Uterus (tissue), 4 donors: ENCODE measurements around the gene CTDSPL. TPM values are rescaled to one million over a fixed set of nuclear protein-coding genes. Genes with fewer than 3 reads are reported as not detected.

Source experiments
- DNase-seq, 2 donors: peaks; one replicate each; pipeline ENCODE4 v3.0.0-alpha.2; 2019 to 2020
- H3K27ac ChIP-seq, 2 donors: fragments of 200-600 bp; sonication (generic); 1 replicate in 1 of 2; 2 replicates in 1 of 2; pipeline ENCODE4 v1.5.1; 2016 to 2018
- H3K27me3 ChIP-seq, 2 donors: fragments of 200-600 bp; sonication (generic); one replicate each; pipeline ENCODE4 v1.5.1; 2018 to 2019; ENCODE audit warnings: control low read depth in 1 of 2
- H3K36me3 ChIP-seq, 2 donors: fragments of 200-600 bp; sonication (generic); one replicate each; pipeline ENCODE4 v1.5.1; 2019; ENCODE audit warnings: control low read depth in 1 of 2
- H3K4me1 ChIP-seq, 2 donors: fragments of 200-600 bp; sonication (generic); one replicate each; pipeline ENCODE4 v1.5.1; 2018 to 2019; ENCODE audit warnings: control low read depth in 1 of 2
- H3K4me3 ChIP-seq, 2 donors: fragments of 200-600 bp; sonication (generic); 1 replicate in 1 of 2; 2 replicates in 1 of 2; pipeline ENCODE4 v1.5.1; 2018 to 2019; ENCODE audit warnings: mild to moderate bottlenecking in 1 of 2
- H3K9me3 ChIP-seq, 2 donors: fragments of 200-600 bp; sonication (generic); one replicate each; pipeline ENCODE4 v1.5.1; 2019; ENCODE audit warnings: control low read depth in 1 of 2
- CTCF ChIP-seq, 4 experiments: fragments of 200-600 bp in 2 of 4; fragments of 450-650 bp in 2 of 4; sonication (generic) in 2 of 4; IDR thresholded peaks; one replicate each; pipeline ENCODE4 v1.5.1; 2016 to 2019; ENCODE audit warnings: antibody characterized with exemption in 4 of 4, mild to moderate bottlenecking in 2 of 4, moderate library complexity in 1 of 4
- POLR2A ChIP-seq, 2 donors: fragments of 450-650 bp; IDR thresholded peaks; one replicate each; pipeline ENCODE4 v1.6.1; 2016; ENCODE audit warnings: antibody characterized with exemption in 2 of 2, mild to moderate bottlenecking in 1 of 2, moderate library complexity in 1 of 2
- intact Hi-C: fragments of 100-400 bp; cut with DNase I; formaldehyde crosslinking; loops from one replicate; pipeline ENCODE4 v1.15.1; 2023; ENCODE audit warnings: low total_unique reads
- total RNA-seq, 4 donors: library from RNA; depleted of rRNA in 3 of 4; stranded (reverse); fragments of >200 nt in 3 of 4; gene quantifications; one replicate each; pipeline versions ENCODE4 v1.1.0 to v1.2.4, GENCODE V29; 2014 to 2023
- donor health status: DM: yes; HTN: yes; CAD: no.

The CTDSPL gene
- total RNA-seq, 4 donors from 2014 or later = 6.4 to 55.9 (median 28.7) TPM

GRCh38 chr3:37859354-37859753, 2.3 kb upstream of the CTDSPL start:
- intact Hi-C loops = loop anchor here (10.0 kb wide), 1 partner anchor 145 kb away; no protein-coding TSS in a partner anchor
- peaks cover 7% of the 10 kb centered on the region in 2 donors for H3K4me1 ChIP-seq

GRCh38 chr3:37859908-37860199, 1.8 kb upstream of the CTDSPL start:
- Histone ChIP-seq H3K27me3 (no peaks in the 10 kb centered on the region), H3K9me3 (no peaks in the 10 kb centered on the region), H3K36me3 (no peaks in the 10 kb centered on the region), H3K4me3 (peak overlapping the region in 1 of 2 donors; percentile 8), H3K27ac (peak overlapping the region; percentile 78 to 91), H3K4me1 (peaks cover 7% of the 10 kb centered on the region in 2 donors)
- intact Hi-C loops = loop anchor here (10.0 kb wide), 1 partner anchor 145 kb away; no protein-coding TSS in a partner anchor
- DNase-seq = no peak
- TF ChIP-seq CTCF (IDR thresholded peaks at IDR 0.05) (no peak), POLR2A (IDR thresholded peaks at IDR 0.05) (no peak)

More at GRCh38 chr3:37859354-37859753, 2.3 kb upstream of the CTDSPL start:
- no peak for TF ChIP-seq POLR2A (IDR thresholded peaks at IDR 0.05)
- no peak for TF ChIP-seq CTCF (IDR thresholded peaks at IDR 0.05)
- H3K36me3 ChIP-seq = no peaks in the 10 kb centered on the region
- H3K27me3 ChIP-seq = no peaks in the 10 kb centered on the region
- no peak for DNase-seq
- peak overlapping the region; percentile 78 to 91 for H3K27ac ChIP-seq
- no peaks in the 10 kb centered on the region for H3K9me3 ChIP-seq
- no peak overlapping the region for H3K4me3 ChIP-seq

GRCh38 chr3:37862219-37862902, 681 bp downstream of the CTDSPL start:
- no peaks in the 10 kb centered on the region for H3K9me3 ChIP-seq
- TF ChIP-seq CTCF (IDR thresholded peaks at IDR 0.05) (no peak), POLR2A (IDR thresholded peaks at IDR 0.05) (no peak)
- peak; percentile 55 to 62 for DNase-seq
- H3K4me1 ChIP-seq = peaks cover 7% of the 10 kb centered on the region in 2 donors
- H3K4me3 ChIP-seq = peak overlapping the region; percentile 21 to 53
- intact Hi-C loops = no loop called here
- H3K36me3 ChIP-seq = no peaks in the 10 kb centered on the region
- H3K27me3 ChIP-seq = no peaks in the 10 kb centered on the region
- peak overlapping the region; percentile 82 to 84 for H3K27ac ChIP-seq

- Histone ChIP-seq H3K27me3 (no peaks in the 10 kb centered on the region), H3K4me1 (peaks cover 7% of the 10 kb centered on the region in 2 donors), H3K4me3 (peak overlapping the region in 1 of 2 donors; percentile 53), H3K9me3 (no peaks in the 10 kb centered on the region), H3K36me3 (no peaks in the 10 kb centered on the region), H3K27ac (peak overlapping the region; percentile 82 to 84)
- intact Hi-C loops = no loop called here
- TF ChIP-seq POLR2A (IDR thresholded peaks at IDR 0.05) (no peak), CTCF (IDR thresholded peaks at IDR 0.05) (no peak)
- DNase-seq = peak in 1 of 2 donors; percentile 41
These were observed 1.5 kb downstream of the CTDSPL start for GRCh38 chr3:37862903-37863815.
